Measurements from ENCODE around the gene NSUN3. TPM values are rescaled to one million over a fixed set of nuclear protein-coding genes. Genes with fewer than 3 reads are reported as not detected.

Gene NSUN3
- total RNA-seq, 1 donor from 2014 or later, result 14.6 TPM

Other genes with a start within 250 kb of the NSUN3 start
- gene PROS1, start 89.2 kb upstream of the NSUN3 start, total RNA-seq, result 23.3 and 60.3 TPM in 2 replicates
- 12.2 and 16.4 TPM in 2 replicates for gene ARL13B, start 82.9 kb upstream of the NSUN3 start, total RNA-seq
- not detected in 2 replicates for gene STX19, start 34.5 kb upstream of the NSUN3 start, total RNA-seq
- 2.3 and 6.3 TPM in 2 replicates for gene DHFR2, start 145 bp upstream of the NSUN3 start, total RNA-seq